Osteoblast (primary cell): ENCODE data around the gene EFCAB6. TPM values are rescaled to one million over a fixed set of nuclear protein-coding genes. Genes with fewer than 3 reads are reported as not detected.

Source experiments
- DNase-seq: peaks from one replicate; pipeline ENCODE4 v3.0.0; 2011; ENCODE audit warnings: low spot score, mixed read lengths; ENCODE audit not compliant: insufficient read length; ENCODE audit errors: missing footprints
- H2AFZ ChIP-seq: 2 replicates; pipeline ENCODE4 v1.6.0; 2011; ENCODE audit warnings: mild to moderate bottlenecking, low read length
- H3K27ac ChIP-seq: 2 replicates; pipeline ENCODE4 v1.5.1; 2011; ENCODE audit warnings: mild to moderate bottlenecking, low read depth, low read length, moderate library complexity
- H3K27me3 ChIP-seq: 2 replicates; pipeline ENCODE4 v1.6.0; 2012; ENCODE audit warnings: mild to moderate bottlenecking, control low read depth, inconsistent platforms, low read length, moderate library complexity; ENCODE audit not compliant: insufficient read depth
- H3K36me3 ChIP-seq: 2 replicates; pipeline ENCODE4 v1.5.1; 2011; ENCODE audit warnings: mild to moderate bottlenecking, low read length, control low read depth, moderate library complexity; ENCODE audit not compliant: insufficient read depth
- H3K4me1 ChIP-seq: 2 replicates; pipeline ENCODE4 v1.5.1; 2011; ENCODE audit warnings: mild to moderate bottlenecking, low read length, control low read depth, moderate library complexity; ENCODE audit not compliant: insufficient read depth
- H3K4me2 ChIP-seq: 2 replicates; pipeline ENCODE4 v1.6.0; 2011; ENCODE audit warnings: mild to moderate bottlenecking, low read length; ENCODE audit not compliant: insufficient read depth
- H3K4me3 ChIP-seq: fragments of 200-600 bp; sonication (generic); 3 replicates; pipeline ENCODE4 v1.5.1; 2012; ENCODE audit warnings: mild to moderate bottlenecking, low read length, inconsistent platforms; ENCODE audit not compliant: insufficient read depth
- H3K79me2 ChIP-seq: 2 replicates; pipeline ENCODE4 v1.6.0; 2012; ENCODE audit warnings: mild to moderate bottlenecking, low read length, control low read depth, inconsistent platforms; ENCODE audit not compliant: insufficient read depth
- H3K9me3 ChIP-seq: 2 replicates; pipeline ENCODE4 v1.5.1; 2011; ENCODE audit warnings: low read depth, low read length, control low read depth
- H4K20me1 ChIP-seq: 2 replicates; pipeline ENCODE4 v1.6.0; 2012; ENCODE audit warnings: mild to moderate bottlenecking, low read length, control low read depth; ENCODE audit not compliant: insufficient read depth
- CTCF ChIP-seq: IDR thresholded peaks from 2 replicates; pipeline ENCODE4 v1.5.1; 2011; ENCODE audit warnings: mild to moderate bottlenecking, low read depth, low read length, moderate library complexity; ENCODE audit errors: extremely low read depth
- total RNA-seq: library from RNA; depleted of rRNA; stranded (reverse); fragments of >200 nt; gene quantifications from 2 replicates; pipeline ENCODE4 v1.2.3, GENCODE V29; 2012

The EFCAB6 gene
- total RNA-seq, 1 donor = 1.8 TPM

GRCh38 chr22:43743929-43744643, 68.0 kb downstream of the EFCAB6 start:
- H3K79me2 ChIP-seq = no peaks in the 10 kb centered on the region
- no peaks in the 10 kb centered on the region for H3K36me3 ChIP-seq
- no peaks in the 10 kb centered on the region for H3K9me3 ChIP-seq
- no peak overlapping the region for H3K27ac ChIP-seq
- no peak overlapping the region for H2AFZ ChIP-seq
- H3K4me1 ChIP-seq = no peaks in the 10 kb centered on the region
- no peak overlapping the region for H3K4me2 ChIP-seq
- no peak overlapping the region for H3K4me3 ChIP-seq
- peaks cover 3% of the 10 kb centered on the region for H3K27me3 ChIP-seq
- DNase-seq = no peak
- no peaks in the 10 kb centered on the region for H4K20me1 ChIP-seq
- no peak for TF ChIP-seq CTCF

DNA sequence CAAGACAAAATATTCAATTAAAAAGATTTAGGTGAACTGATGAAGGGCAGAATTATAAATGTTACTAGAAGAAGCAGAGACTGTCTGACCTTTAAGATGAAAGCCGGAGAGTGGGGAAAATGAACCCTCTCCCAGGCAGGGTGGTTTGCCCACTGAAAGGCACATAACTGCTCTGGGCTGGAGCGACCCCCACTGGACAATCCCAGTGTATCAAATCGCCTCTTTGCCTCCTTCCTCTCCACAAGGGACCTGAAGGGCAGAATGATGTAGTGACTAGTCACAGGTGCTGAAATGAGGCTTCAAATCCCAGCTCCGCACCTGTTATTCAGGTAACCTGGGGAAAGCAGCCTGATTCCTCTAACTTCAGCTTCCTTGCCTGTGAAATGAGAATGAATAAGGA, 69.0 kb downstream of the EFCAB6 start:
- no peak for DNase-seq
- Histone ChIP-seq H3K79me2 (no peaks in the 10 kb centered on the region), H3K27me3 (peaks cover 3% of the 10 kb centered on the region), H3K36me3 (no peaks in the 10 kb centered on the region), H3K9me3 (no peaks in the 10 kb centered on the region), H3K4me1 (no peaks in the 10 kb centered on the region), H3K4me2 (no peak overlapping the region), H4K20me1 (no peaks in the 10 kb centered on the region), H2AFZ (no peak overlapping the region), H3K27ac (no peak overlapping the region), H3K4me3 (no peak overlapping the region)
- TF ChIP-seq CTCF = no peak

GRCh38 chr22:43742154-43742950, 69.8 kb downstream of the EFCAB6 start:
- Histone ChIP-seq H3K27me3 (no peaks in the 10 kb centered on the region), H3K79me2 (no peaks in the 10 kb centered on the region), H3K9me3 (no peaks in the 10 kb centered on the region), H3K27ac (no peak overlapping the region), H4K20me1 (no peaks in the 10 kb centered on the region), H3K36me3 (no peaks in the 10 kb centered on the region), H3K4me2 (no peak overlapping the region), H3K4me3 (no peak overlapping the region), H3K4me1 (no peaks in the 10 kb centered on the region), H2AFZ (no peak overlapping the region)
- TF ChIP-seq CTCF = no peak
- DNase-seq = no peak

GRCh38 chr22:43740587-43741270, 71.4 kb downstream of the EFCAB6 start:
- TF ChIP-seq CTCF = no peak
- no peaks in the 10 kb centered on the region for H3K36me3 ChIP-seq
- no peak overlapping the region for H3K4me2 ChIP-seq
- H4K20me1 ChIP-seq = no peaks in the 10 kb centered on the region
- no peaks in the 10 kb centered on the region for H3K9me3 ChIP-seq
- H3K27ac ChIP-seq = no peak overlapping the region
- H3K79me2 ChIP-seq = no peaks in the 10 kb centered on the region
- H3K27me3 ChIP-seq = no peaks in the 10 kb centered on the region
- no peak overlapping the region for H2AFZ ChIP-seq
- H3K4me1 ChIP-seq = no peaks in the 10 kb centered on the region
- no peak overlapping the region for H3K4me3 ChIP-seq
- no peak for DNase-seq
